Mesenchymal stem cell (in vitro differentiated cells and primary cell): ENCODE data around the gene NPTXR.

Experiments used
- DNase-seq: peaks from one replicate; pipeline ENCODE4 v3.0.0-alpha.2; 2013
- H2AFZ ChIP-seq: one replicate; pipeline ENCODE4 v1.6.1; 2013; ENCODE audit warnings: low read depth, mild to moderate bottlenecking, control low read depth, inconsistent platforms, low read length, moderate library complexity
- H2AK5ac ChIP-seq: 2 replicates; pipeline ENCODE4 v1.6.1; 2013; ENCODE audit warnings: low read length, moderate library complexity, mild to moderate bottlenecking, inconsistent platforms; ENCODE audit not compliant: severe bottlenecking
- H2BK120ac ChIP-seq: one replicate; pipeline ENCODE4 v1.6.1; 2013; ENCODE audit warnings: low read depth, mild to moderate bottlenecking, inconsistent platforms, low read length, moderate library complexity
- H2BK12ac ChIP-seq, 2 experiments: one replicate each; pipeline ENCODE4 v1.6.1; 2013; ENCODE audit warnings: inconsistent platforms in 2 of 2, low read length in 2 of 2, mild to moderate bottlenecking in 2 of 2, moderate library complexity in 2 of 2, control low read depth in 1 of 2
- H2BK15ac ChIP-seq: one replicate; pipeline ENCODE4 v1.6.1; 2013; ENCODE audit warnings: mild to moderate bottlenecking, low read depth, inconsistent platforms; ENCODE audit not compliant: poor library complexity, severe bottlenecking
- H2BK5ac ChIP-seq: 2 replicates; pipeline ENCODE4 v1.6.1; 2013; ENCODE audit warnings: low read depth, mild to moderate bottlenecking, low read length, control low read depth, inconsistent platforms; ENCODE audit not compliant: poor library complexity, severe bottlenecking
- H3K14ac ChIP-seq, 2 experiments: one replicate each; pipeline ENCODE4 v1.6.1; 2013; ENCODE audit warnings: inconsistent platforms in 2 of 2, low read length in 2 of 2, control low read depth in 1 of 2, mild to moderate bottlenecking in 1 of 2, moderate library complexity in 1 of 2
- H3K18ac ChIP-seq, 2 experiments: one replicate each; pipeline ENCODE4 v1.6.1; 2013; ENCODE audit warnings: inconsistent platforms in 2 of 2, low read length in 2 of 2, control low read depth in 1 of 2, low read depth in 1 of 2, mild to moderate bottlenecking in 1 of 2
- H3K23ac ChIP-seq, 2 experiments: one replicate each; pipeline ENCODE4 v1.6.1; 2013; ENCODE audit warnings: inconsistent platforms in 2 of 2, low read length in 2 of 2, mild to moderate bottlenecking in 2 of 2, moderate library complexity in 2 of 2, control low read depth in 1 of 2
- H3K27ac ChIP-seq: 2 replicates; pipeline ENCODE4 v1.5.1; 2013; ENCODE audit warnings: mild to moderate bottlenecking, moderate library complexity, low read length, control low read depth, inconsistent platforms; ENCODE audit not compliant: poor library complexity, severe bottlenecking
- H3K27me3 ChIP-seq, 2 experiments: 2 replicates each; pipeline versions ENCODE4 v1.6.1 to v1.7.0; 2013; ENCODE audit warnings: low read length in 2 of 2, mild to moderate bottlenecking in 2 of 2, moderate library complexity in 2 of 2, control low read depth in 1 of 2, inconsistent platforms in 1 of 2; ENCODE audit not compliant: control insufficient read depth in 1 of 2, insufficient read depth in 1 of 2
- H3K36me3 ChIP-seq, 2 experiments: 2 replicates each; pipeline versions ENCODE4 v1.6.1 to v1.7.0; 2013; ENCODE audit warnings: low read length in 2 of 2, control low read depth in 1 of 2, inconsistent platforms in 1 of 2, low read depth in 1 of 2, mild to moderate bottlenecking in 1 of 2; ENCODE audit not compliant: insufficient read depth in 2 of 2, control insufficient read depth in 1 of 2
- H3K4ac ChIP-seq, 2 experiments: one replicate each; pipeline ENCODE4 v1.6.1; 2013; ENCODE audit warnings: inconsistent platforms in 2 of 2, low read length in 2 of 2, mild to moderate bottlenecking in 2 of 2, moderate library complexity in 2 of 2, control low read depth in 1 of 2, low read depth in 1 of 2
- H3K4me1 ChIP-seq: 2 replicates; pipeline ENCODE4 v1.6.1; 2013; ENCODE audit warnings: low read depth, low read length, control low read depth; ENCODE audit not compliant: control insufficient read depth, insufficient read depth
- H3K4me2 ChIP-seq: 2 replicates; pipeline ENCODE4 v1.6.1; 2013; ENCODE audit warnings: low read length, mild to moderate bottlenecking, inconsistent platforms; ENCODE audit not compliant: poor library complexity, severe bottlenecking
- H3K4me3 ChIP-seq, 2 experiments: 2 replicates each; pipeline versions ENCODE4 v1.5.1 to v1.7.0; 2013; ENCODE audit warnings: low read length in 2 of 2, mild to moderate bottlenecking in 2 of 2, control low read depth in 1 of 2, low read depth in 1 of 2; ENCODE audit not compliant: insufficient read depth in 1 of 2
- H3K79me1 ChIP-seq: replicated peaks from 2 replicates; pipeline ENCODE4 v1.6.1; 2013; ENCODE audit warnings: mild to moderate bottlenecking, control low read depth, low read length, inconsistent platforms; ENCODE audit not compliant: poor library complexity, severe bottlenecking
- H3K9ac ChIP-seq: 2 replicates; pipeline ENCODE4 v1.7.0; 2013; ENCODE audit warnings: mild to moderate bottlenecking, low read length, moderate library complexity
- H3K9me3 ChIP-seq: 2 replicates; pipeline ENCODE4 v1.7.0; 2013; ENCODE audit warnings: mild to moderate bottlenecking, low read length; ENCODE audit not compliant: control insufficient read depth
- H4K8ac ChIP-seq: one replicate; pipeline ENCODE4 v1.6.1; 2013; ENCODE audit warnings: inconsistent platforms, mild to moderate bottlenecking, low read length, moderate library complexity
- H4K91ac ChIP-seq: one replicate; pipeline ENCODE4 v1.6.1; 2013; ENCODE audit warnings: mild to moderate bottlenecking, low read length, inconsistent platforms
- WGBS: methylation state at CpG from one replicate; pipeline ENCODE4 v1.1.7; 2013; ENCODE audit warnings: mixed read lengths; 5-methylcytosine and 5-hydroxymethylcytosine counted together

The NPTXR gene

DNA sequence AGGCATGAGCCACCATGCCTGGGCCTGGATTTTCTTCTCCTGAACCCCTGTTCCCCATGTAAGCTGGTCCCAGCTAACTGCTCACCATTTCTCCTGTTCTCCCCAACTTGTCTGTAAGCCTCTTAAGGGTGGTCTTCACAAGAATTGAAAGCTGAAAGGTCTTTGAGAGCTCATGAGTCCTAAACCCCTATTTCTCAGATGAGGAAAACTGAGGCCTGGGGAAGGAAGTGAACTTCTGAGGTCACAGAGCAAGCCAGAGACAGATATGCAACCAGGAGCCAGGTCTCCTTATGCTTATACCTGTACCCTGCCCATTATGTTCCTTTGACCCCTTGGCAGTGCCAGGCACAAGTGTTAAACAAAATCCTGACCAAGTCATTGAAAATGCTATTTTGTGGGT is 16.3 kb downstream of the NPTXR start:
- Histone ChIP-seq H3K4me3 (no peak overlapping the region), H4K91ac (no peak overlapping the region), H3K18ac (no peak overlapping the region), H2BK120ac (no peak overlapping the region), H3K9me3 (no peaks in the 10 kb centered on the region), H3K4me2 (no peak overlapping the region), H3K79me1 (no peaks in the 10 kb centered on the region), H2BK5ac (no peak overlapping the region), H3K4ac (no peak overlapping the region), H3K27me3 (peaks cover 6 to 7% of the 10 kb centered on the region in 2 experiments), H3K4me1 (peaks cover 24% of the 10 kb centered on the region), H2BK15ac (no peak overlapping the region), H2AK5ac (no peak overlapping the region), H2BK12ac (no peak overlapping the region), H2AFZ (no peak overlapping the region), H3K27ac (no peak overlapping the region), H3K9ac (no peak overlapping the region), H3K23ac (no peak overlapping the region), H4K8ac (no peak overlapping the region), H3K36me3 (peaks cover 0 to 16% of the 10 kb centered on the region in 2 experiments), H3K14ac (no peak overlapping the region)
- DNase-seq, result no peak

GRCh38 chr22:38826801-38827200 is 17.0 kb downstream of the NPTXR start:
- Histone ChIP-seq H2BK120ac (no peak overlapping the region), H3K18ac (no peak overlapping the region), H3K14ac (no peak overlapping the region), H3K27ac (no peak overlapping the region), H2AFZ (no peak overlapping the region), H4K91ac (no peak overlapping the region), H3K9me3 (no peaks in the 10 kb centered on the region), H4K8ac (no peak overlapping the region), H3K4ac (no peak overlapping the region), H3K27me3 (peaks cover 6 to 11% of the 10 kb centered on the region in 2 experiments), H2AK5ac (no peak overlapping the region), H3K36me3 (peaks cover 0 to 16% of the 10 kb centered on the region in 2 experiments), H3K4me2 (no peak overlapping the region), H3K79me1 (no peaks in the 10 kb centered on the region), H2BK5ac (no peak overlapping the region), H2BK15ac (no peak overlapping the region), H3K4me3 (no peak overlapping the region), H3K23ac (no peak overlapping the region), H3K9ac (no peak overlapping the region), H3K4me1 (peaks cover 18% of the 10 kb centered on the region), H2BK12ac (no peak overlapping the region)
- WGBS, result 76% methylated on average over 5 of the region's 5 CpGs
- DNase-seq, result no peak

DNA sequence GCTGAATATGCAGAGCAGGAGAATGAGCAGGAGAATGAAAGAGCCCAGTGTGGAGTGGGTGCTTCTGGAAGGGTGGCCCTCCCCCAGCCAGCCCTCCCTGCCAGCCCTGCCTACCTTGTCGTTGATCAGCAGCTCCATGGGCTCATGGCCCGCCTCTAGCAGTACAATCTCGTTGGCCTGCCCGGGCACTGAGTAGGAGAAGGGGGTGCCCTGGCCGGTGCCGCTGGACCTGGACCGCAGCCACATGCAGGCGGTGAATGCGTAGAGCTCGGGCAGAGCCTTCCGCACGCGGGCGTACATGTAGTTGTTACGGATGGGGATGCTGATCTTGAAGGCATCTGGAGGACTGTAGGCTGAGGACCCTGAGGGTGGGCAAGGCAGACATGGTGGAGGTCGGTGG is 17.4 kb downstream of the NPTXR start:
- Histone ChIP-seq H2BK15ac (no peak overlapping the region), H3K4me3 (no peak overlapping the region), H3K18ac (no peak overlapping the region), H3K36me3 (peaks cover 0 to 16% of the 10 kb centered on the region in 2 experiments), H3K27ac (no peak overlapping the region), H3K9ac (no peak overlapping the region), H4K91ac (no peak overlapping the region), H2AK5ac (no peak overlapping the region), H3K9me3 (no peaks in the 10 kb centered on the region), H4K8ac (no peak overlapping the region), H2BK12ac (no peak overlapping the region), H3K27me3 (peaks cover 10 to 15% of the 10 kb centered on the region in 2 experiments), H3K23ac (no peak overlapping the region), H3K4me2 (no peak overlapping the region), H2AFZ (no peak overlapping the region), H2BK120ac (no peak overlapping the region), H3K79me1 (no peaks in the 10 kb centered on the region), H2BK5ac (no peak overlapping the region), H3K4ac (no peak overlapping the region), H3K14ac (no peak overlapping the region), H3K4me1 (peaks cover 14% of the 10 kb centered on the region)
- WGBS, result 85% methylated on average over 16 of the region's 16 CpGs
- DNase-seq, result no peak

GRCh38 chr22:38824585-38824984 is 19.2 kb downstream of the NPTXR start:
- no peak overlapping the region for H2AFZ ChIP-seq
- H2BK5ac ChIP-seq, result no peak overlapping the region
- H2AK5ac ChIP-seq, result no peak overlapping the region
- H3K27me3 ChIP-seq, result peaks cover 25 to 30% of the 10 kb centered on the region in 2 experiments
- H3K36me3 ChIP-seq, result peaks cover 0 to 16% of the 10 kb centered on the region in 2 experiments
- no peak overlapping the region for H3K9ac ChIP-seq
- no peak overlapping the region for H2BK120ac ChIP-seq
- H3K4me2 ChIP-seq, result no peak overlapping the region
- no peak overlapping the region for H3K4ac ChIP-seq
- H3K27ac ChIP-seq, result no peak overlapping the region
- H4K8ac ChIP-seq, result no peak overlapping the region
- H3K4me1 ChIP-seq, result peaks cover 5% of the 10 kb centered on the region
- no peak overlapping the region for H2BK12ac ChIP-seq
- no peak overlapping the region for H4K91ac ChIP-seq
- H3K18ac ChIP-seq, result no peak overlapping the region
- WGBS, result 11% methylated on average over 2 of the region's 4 CpGs
- no peaks in the 10 kb centered on the region for H3K9me3 ChIP-seq
- no peak overlapping the region for H3K14ac ChIP-seq
- H3K4me3 ChIP-seq, result no peak overlapping the region
- H2BK15ac ChIP-seq, result no peak overlapping the region
- peak; percentile 85 for DNase-seq
- no peaks in the 10 kb centered on the region for H3K79me1 ChIP-seq
- no peak overlapping the region for H3K23ac ChIP-seq
